Skeletal muscle cell (primary cell): ENCODE measurements around the gene TICAM1.
A peak's percentile ranks its signal among the peaks of the same experiment; 100 is the strongest.
"Not testable (repeated sequence)": the region's sequence is repeated elsewhere in the genome, so short reads cannot be mapped to it uniquely, and the experiment has no call there.

Experiments
- DNase-seq: peaks from one replicate; pipeline ENCODE4 v3.0.0-alpha.2; 2010; ENCODE audit warnings: low read depth
- H3K4me3 ChIP-seq: 2 replicates; pipeline ENCODE4 v1.5.1; 2011; ENCODE audit warnings: low read depth, mild to moderate bottlenecking, control low read depth, low read length, moderate library complexity

The TICAM1 gene

DNA sequence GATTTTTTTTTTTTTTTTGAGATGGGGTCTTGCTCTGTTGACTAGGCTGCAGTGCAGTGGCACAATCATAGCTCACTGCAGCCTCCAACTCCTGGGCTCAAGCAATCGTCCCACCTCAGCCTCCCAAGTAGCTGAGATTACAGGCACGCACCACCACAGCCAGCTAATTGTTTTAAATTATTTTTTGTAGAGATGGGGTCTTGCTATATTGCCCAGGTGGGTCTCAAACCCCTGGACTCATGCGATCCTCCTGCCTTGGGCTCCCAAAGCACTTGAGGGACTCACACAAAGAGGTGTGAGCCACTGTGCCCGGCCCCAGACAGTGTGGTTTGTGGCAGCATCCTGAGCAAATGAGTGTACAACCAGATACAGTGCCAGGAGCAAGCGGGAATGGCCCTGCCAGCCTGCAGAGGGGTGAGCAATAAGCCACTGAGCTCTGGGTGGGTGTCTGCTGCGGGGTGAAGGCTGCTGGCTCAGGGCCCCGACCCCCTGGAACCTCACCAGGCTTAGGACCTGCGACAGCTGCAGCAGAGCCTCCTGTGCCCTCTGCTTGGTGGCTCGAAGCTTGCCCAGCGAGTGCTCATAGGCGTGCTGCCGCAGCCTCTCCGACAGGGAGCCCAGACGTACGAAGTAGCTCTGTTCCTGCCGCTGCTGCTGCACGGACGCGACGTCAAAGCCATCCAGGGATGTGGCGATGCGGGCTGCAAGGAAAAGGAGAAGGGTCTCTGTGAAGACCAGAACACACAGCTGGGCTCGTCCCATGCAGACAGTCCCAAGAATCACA lies 15.9 kb upstream of the TICAM1 start:
- DNase-seq, result no peak
- H3K4me3 ChIP-seq, result no peak overlapping the region

DNA sequence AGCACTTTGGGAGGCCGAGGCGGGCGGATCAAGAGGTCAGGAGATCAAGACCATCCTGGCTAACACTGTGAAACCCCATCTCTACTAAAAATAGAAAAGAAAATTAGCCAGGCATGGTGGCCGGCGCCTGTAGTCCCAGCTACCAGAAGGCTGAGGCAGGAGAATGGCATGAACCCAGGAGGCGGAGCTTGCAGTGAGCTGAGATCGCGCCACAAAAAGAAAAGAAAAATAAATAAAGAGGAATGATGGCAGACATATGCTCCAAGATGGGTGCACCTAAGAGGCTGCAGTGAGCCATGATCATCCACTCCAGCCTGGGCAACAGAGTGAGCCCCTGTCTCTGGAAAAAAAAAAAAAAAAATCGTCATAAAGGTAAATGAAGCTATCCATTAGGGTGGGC lies 14.5 kb upstream of the TICAM1 start:
- H3K4me3 ChIP-seq, DNase-seq: not testable (repeated sequence)

DNA sequence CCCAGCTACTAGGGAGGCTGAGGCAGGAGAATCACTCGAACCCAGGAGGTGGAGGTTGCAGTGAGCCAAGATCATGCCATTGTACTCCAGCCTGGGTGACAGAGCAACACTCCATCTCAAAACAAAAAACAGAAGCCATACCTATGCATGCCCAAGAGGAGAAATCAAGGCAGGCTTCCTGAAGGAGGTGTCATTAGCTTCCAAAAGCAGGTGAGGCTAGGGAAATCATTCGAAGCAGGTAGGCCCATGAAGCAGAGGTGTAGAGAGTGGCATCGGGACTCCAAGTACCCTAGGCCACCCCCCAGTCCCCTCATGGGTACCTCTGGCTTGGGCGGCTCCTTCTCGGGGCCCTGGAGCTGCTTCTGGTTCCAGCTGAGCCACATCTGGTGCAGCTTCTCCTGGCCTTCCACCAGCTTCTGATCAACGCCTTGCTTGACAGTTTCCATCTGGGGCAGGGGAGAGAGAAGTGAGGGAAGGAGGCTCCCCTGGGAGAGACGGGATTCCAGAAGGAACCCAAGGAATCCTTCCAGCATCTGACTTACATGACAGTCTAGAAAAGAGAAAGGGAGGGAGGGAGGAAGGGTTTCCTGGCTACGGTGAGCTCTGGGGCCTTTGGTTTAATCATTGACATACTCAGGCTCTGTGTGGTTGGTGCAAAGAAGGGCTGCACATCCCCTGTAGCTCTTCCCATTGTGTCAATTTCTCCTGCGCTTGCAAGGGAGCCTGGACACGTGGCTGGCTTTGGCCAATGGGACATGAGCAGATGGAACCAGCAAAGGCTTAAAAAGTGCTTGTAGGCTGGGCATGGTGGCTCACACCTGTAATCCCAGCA lies 13.1 kb upstream of the TICAM1 start:
- no peak for DNase-seq
- H3K4me3 ChIP-seq, result no peak overlapping the region

DNA sequence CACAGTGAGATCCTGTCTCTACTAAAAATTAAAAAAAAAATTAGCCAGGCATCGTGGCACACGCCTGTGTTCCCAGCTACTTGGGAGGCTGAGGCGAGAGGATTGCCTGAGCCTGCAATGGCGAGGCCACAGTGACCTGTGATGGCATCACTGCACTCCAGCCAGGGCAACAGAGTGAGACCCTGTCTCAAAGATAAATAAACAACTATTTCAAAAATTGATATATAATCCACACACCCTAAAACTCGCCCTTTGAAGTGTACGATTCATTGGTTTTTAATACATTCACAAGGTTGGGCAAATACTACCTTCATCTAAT lies 12.1 kb upstream of the TICAM1 start:
- H3K4me3 ChIP-seq, result no peak overlapping the region
- no peak for DNase-seq

DNA sequence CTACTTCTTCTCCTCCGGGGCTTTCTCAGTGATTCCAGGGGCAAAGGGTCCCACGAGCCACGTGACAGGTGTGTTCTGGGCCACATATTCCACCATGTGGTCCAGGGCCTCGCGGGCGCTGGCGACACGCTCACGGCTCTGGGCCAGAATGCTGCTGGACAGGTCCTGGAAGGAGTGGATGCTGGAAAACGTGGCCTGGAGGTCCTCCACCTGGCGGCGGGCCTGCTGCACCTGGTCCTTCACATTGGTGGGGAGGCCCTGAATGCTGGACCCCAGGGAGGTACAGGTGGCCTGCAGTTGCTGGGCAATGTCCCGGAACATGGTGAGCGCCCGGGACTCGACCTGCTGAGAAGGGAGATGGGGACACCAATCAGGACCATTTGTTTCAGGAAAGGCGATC lies 7.7 kb upstream of the TICAM1 start:
- no peak overlapping the region for H3K4me3 ChIP-seq
- DNase-seq, result no peak

DNA sequence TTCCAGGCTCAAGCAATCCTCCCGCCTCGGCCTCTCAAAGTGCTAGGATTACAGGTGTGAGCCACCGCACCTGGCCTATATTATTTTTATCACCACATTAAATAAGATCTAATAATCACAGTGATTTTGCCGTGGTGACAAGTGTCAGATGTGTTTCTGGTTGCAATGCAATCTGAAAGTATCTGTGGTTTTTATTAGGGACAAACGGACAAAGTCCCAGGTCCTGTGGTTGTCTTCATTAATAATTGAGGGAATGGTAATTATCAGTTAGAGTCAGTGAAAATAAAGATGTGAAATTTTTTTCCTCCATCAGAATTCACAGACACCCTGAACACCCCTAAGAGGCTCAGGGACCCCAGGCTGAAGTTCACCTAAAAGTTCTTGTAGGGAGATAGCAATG lies 1.3 kb upstream of the TICAM1 start:
- H3K4me3 ChIP-seq, result no peak overlapping the region
- no peak for DNase-seq

- not testable (repeated sequence) for DNase-seq
- H3K4me3 ChIP-seq, result peak overlapping the region; percentile 86
Observed at GRCh38 chr19:4831979-4832340, 448 bp upstream of the TICAM1 start.

GRCh38 chr19:4830768-4831265 lies 695 bp downstream of the TICAM1 start:
- DNase-seq, result no peak
- peak overlapping the region; percentile 86 for H3K4me3 ChIP-seq

DNA sequence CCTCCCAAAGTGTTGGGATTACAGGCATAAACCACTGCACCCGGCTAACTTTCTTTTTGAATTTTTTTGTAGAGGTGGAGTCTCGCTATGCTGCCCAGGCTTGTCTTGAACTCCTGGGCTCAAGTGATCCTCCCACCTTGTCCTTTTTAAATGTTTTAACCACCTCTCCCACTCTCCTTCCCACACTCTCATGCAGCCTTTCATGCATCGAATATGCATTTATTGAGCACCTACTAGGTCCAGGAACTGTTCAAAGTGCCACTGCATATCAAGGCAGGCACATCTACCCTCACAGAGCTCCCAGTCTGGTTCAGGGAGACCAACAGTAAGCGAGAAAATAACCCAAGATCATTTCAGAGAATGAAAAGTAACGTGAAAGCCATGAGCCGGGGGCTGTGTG lies 1.2 kb downstream of the TICAM1 start:
- no peak for DNase-seq
- H3K4me3 ChIP-seq, result peak overlapping the region; percentile 86

- DNase-seq, result no peak
- H3K4me3 ChIP-seq, result no peak overlapping the region
Observed at GRCh38 chr19:4829001-4829712, 2.4 kb downstream of the TICAM1 start.

DNA sequence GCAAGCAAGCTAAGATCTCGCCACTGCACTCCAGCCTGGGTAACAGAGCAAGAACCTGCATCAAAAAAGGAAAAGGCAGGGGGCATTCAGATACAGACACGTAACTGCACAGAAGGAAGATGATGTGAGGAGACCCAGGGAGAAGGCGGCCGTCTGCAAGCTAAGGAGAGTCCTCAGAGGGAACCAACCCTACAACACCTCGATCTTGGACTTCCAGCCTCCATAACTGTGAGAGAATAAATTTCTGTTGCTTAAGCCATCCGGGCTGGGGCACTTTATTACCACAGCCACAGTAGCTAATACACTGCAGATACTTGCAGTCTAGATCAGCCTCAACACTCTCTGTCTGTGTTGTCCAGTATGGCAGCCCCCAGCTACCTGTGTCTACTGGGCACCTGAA lies 7.9 kb downstream of the TICAM1 start:
- no peak for DNase-seq
- no peak overlapping the region for H3K4me3 ChIP-seq

DNA sequence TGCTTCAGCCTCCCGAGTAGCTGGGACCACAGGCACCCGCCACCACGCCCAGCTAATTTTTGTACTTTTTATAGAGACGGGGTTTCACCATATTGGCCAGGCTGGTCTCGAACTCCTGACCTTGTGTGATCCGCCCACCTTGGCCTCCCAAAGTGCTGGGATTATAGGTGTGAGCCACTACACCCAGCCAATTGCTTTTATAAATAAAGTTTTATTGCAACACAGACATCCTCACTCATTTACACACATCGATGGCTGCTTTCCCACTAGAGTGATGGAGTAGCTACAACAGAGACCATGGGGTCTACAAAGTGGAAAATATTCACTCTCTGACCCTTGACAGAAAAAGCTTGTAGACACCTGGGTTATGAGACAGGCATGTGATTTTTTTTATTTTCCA lies 9.2 kb downstream of the TICAM1 start:
- H3K4me3 ChIP-seq, DNase-seq: not testable (repeated sequence)

- no peak overlapping the region for H3K4me3 ChIP-seq
- no peak for DNase-seq
Observed at GRCh38 chr19:4821265-4821664, 10.2 kb downstream of the TICAM1 start.

GRCh38 chr19:4817467-4818277 lies 13.8 kb downstream of the TICAM1 start:
- DNase-seq, result no peak
- H3K4me3 ChIP-seq, result no peak overlapping the region

DNA sequence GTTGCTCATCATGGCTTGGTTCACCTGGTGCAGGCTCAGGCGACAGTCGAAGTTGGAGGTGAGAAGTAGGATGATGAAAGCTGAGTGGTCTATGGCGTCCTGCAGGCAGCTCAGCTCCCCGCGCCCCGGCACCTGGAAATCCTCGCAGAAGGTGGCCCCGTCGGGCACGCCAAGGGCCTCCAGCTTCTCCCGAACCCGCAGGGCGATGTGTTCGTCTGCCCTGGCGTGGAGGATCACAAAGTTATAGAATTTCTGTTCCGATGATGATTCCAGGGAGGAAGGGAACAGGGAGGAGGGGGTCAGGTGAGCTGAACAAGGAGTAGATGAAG lies 14.6 kb downstream of the TICAM1 start:
- H3K4me3 ChIP-seq, result no peak overlapping the region
- DNase-seq, result no peak

GRCh38 chr19:4816202-4816949 lies 15.1 kb downstream of the TICAM1 start:
- no peak overlapping the region for H3K4me3 ChIP-seq
- no peak for DNase-seq

DNA sequence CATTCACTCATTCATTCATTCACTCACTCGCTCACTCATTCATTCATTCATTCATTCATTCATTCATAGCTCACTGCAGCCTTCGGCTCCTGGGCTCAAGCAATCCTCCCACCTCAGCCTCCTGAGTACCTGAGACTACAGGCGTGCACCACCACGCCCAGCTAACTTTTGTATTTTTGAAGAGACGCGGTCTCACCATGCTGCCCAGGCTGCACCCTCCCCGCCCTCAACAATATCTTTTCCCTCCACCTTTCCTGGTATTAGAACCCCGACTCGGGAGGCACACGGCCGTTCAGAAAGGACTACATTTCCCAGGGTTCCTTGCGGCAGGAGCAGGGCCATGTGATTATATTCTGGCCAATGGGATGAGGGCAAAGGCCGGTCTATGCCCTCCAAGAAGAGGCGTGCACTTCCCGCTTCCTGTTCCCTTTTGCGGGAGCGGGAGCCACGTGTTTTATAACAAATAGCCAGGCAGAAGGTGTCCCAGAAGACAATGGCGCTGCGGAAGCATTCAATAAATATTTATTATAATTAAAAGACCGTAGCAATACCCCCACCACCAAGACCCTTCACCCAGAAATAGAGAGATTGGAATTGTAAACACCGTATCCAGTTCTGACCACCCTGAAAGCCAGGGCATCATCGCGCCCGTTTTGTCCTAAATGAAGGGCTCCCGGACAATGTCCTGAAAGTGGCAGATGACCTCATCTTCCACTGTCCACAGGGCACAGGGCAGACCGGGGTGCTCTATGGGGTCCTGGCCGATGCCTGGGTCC lies 15.9 kb downstream of the TICAM1 start:
- DNase-seq, result peak; percentile 78
- peak overlapping the region; percentile 22 for H3K4me3 ChIP-seq
